HG02852 (cell line): ENCODE measurements around the gene AP5B1.
A peak's percentile ranks its signal among the peaks of the same experiment; 100 is the strongest.

Experiments used
- ATAC-seq: cut with Tn5 transposase; IDR thresholded peaks from one replicate; pipeline ENCODE4 v1.9.1; 2021; ENCODE audit warnings: mild to moderate bottlenecking, moderate library complexity; ENCODE audit not compliant: unreplicated experiment

Gene AP5B1

GRCh38 chr11:65780770-65781151, at the start of gene AP5B1:
AP5B1 (minus strand) TSS chr11:65780976; CDS start chr11:65780591, 385 bp downstream.
- peak; percentile 63 for ATAC-seq

GRCh38 chr11:65829459-65829858, 48.7 kb upstream of the AP5B1 start:
- no peak for ATAC-seq

- no peak for ATAC-seq
These were observed 46.4 kb upstream of the AP5B1 start for GRCh38 chr11:65826984-65827735.

GRCh38 chr11:65822776-65823528, 42.2 kb upstream of the AP5B1 start:
- no peak for ATAC-seq

GRCh38 chr11:65821107-65821506, 40.3 kb upstream of the AP5B1 start:
- ATAC-seq = no peak

GRCh38 chr11:65817835-65818680, 37.3 kb upstream of the AP5B1 start:
- peak; percentile 75 for ATAC-seq

- ATAC-seq = no peak
These were observed 36.6 kb upstream of the AP5B1 start for GRCh38 chr11:65817312-65817834.

- no peak for ATAC-seq
These were observed 35.9 kb upstream of the AP5B1 start for GRCh38 chr11:65816696-65817095.

GRCh38 chr11:65814986-65815565, 34.3 kb upstream of the AP5B1 start:
- ATAC-seq = no peak

- no peak for ATAC-seq
These were observed 33.6 kb upstream of the AP5B1 start for GRCh38 chr11:65814131-65814985.

- no peak for ATAC-seq
These were observed 31.1 kb upstream of the AP5B1 start for GRCh38 chr11:65811764-65812475.

- ATAC-seq = no peak
These were observed 29.5 kb upstream of the AP5B1 start for GRCh38 chr11:65810046-65810868.

GRCh38 chr11:65809496-65809895, 28.7 kb upstream of the AP5B1 start:
- no peak for ATAC-seq

- no peak for ATAC-seq
These were observed 28.1 kb upstream of the AP5B1 start for GRCh38 chr11:65808744-65809341.

GRCh38 chr11:65806979-65807378, 26.2 kb upstream of the AP5B1 start:
- ATAC-seq = no peak

- ATAC-seq = no peak
These were observed 23.2 kb upstream of the AP5B1 start for GRCh38 chr11:65803797-65804492.

GRCh38 chr11:65802841-65803240, 22.1 kb upstream of the AP5B1 start:
- peak; percentile 79 for ATAC-seq
